AG04450 (cell line): ENCODE results near the gene CTSG. TPM values are rescaled to one million over a fixed set of nuclear protein-coding genes. Genes with fewer than 3 reads are reported as not detected.
"Not testable (repeated sequence)": the region's sequence is repeated elsewhere in the genome, so short reads cannot be mapped to it uniquely, and the experiment has no call there.

Experiments used
- CTCF ChIA-PET: fragments of 300-600, 350-600 bp; formaldehyde crosslinking; extraction: SDS; loops from one replicate; lab custom pipeline; 2022; ENCODE audit warnings: antibody characterized with exemption, inconsistent platforms; lab: Charles Lee
- POLR2A ChIA-PET: fragments of 350-600 bp; formaldehyde crosslinking; extraction: SDS; loops from one replicate; lab custom pipeline; 2021; ENCODE audit warnings: antibody characterized with exemption, inconsistent platforms; lab: Yijun Ruan, JAX
- DNase-seq: peaks from one replicate; pipeline ENCODE4 v3.0.0-alpha.2; 2011; ENCODE audit warnings: low read depth, low spot score
- H3K27ac ChIP-seq: one replicate; pipeline ENCODE4 v1.5.1; 2012; ENCODE audit warnings: low read depth, low read length, control low read depth
- H3K27me3 ChIP-seq: one replicate; pipeline ENCODE4 v1.6.0; 2012; ENCODE audit warnings: low read length; ENCODE audit not compliant: control insufficient read depth, insufficient read depth
- H3K4me3 ChIP-seq: 2 replicates; pipeline ENCODE4 v1.5.1; 2011; ENCODE audit warnings: mild to moderate bottlenecking, low read depth, low read length, control low read depth
- H3K9me3 ChIP-seq: 2 replicates; pipeline ENCODE4 v1.5.1; 2012; ENCODE audit warnings: low read length; ENCODE audit not compliant: control insufficient read depth, insufficient read depth
- polyA plus RNA-seq: library from polyadenylated mRNA; depleted of rRNA; stranded (reverse); fragments of >200 nt; gene quantifications from 2 replicates; pipeline ENCODE4 v1.2.3, GENCODE V29; 2011
- TF ChIP-seq, protein P1 (sequence below): IDR thresholded peaks from 2 replicates; pipeline ENCODE4 v1.5.1; 2011; ENCODE audit warnings: low read depth, low read length, control low read depth, inconsistent platforms

Gene CTSG
- polyA plus RNA-seq, 1 experiment = not detected

DNA sequence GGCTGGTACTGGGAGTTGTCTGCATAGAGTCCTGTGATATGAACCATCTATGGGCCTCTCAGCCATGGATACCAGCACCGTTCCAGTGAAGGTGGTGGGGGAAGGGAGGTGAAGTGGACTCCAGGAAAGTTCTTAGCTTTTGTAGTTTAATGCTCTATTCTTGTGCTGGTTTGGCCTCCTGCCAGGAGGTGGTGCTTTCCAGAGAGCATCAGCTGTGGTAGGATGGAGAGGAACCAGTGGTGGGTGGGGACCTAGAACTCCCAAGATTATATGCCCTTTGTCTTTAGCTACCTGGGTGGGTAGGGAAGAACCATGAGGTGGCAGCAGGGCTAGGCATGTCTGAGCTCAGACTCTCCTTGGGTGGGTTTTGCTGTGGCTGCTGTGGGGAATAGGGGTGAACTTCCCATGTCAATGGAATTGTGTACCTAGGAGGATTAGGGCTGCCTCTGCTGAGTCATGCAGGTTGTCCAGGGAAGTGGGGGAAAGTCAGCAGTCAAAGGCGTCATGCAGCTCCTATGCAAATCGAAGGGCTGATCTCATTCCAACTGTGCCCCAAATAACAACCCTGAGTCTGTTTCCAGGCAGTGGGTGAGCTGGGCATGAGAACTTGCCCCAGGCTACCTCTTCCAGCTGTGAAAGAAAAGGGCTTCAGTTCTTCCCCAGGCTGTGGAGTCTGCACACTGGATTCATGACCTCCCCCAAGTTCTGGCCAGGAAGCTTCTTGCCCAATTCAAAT, 19.2 kb upstream of the CTSG start:
- TF ChIP-seq, protein P1, sequence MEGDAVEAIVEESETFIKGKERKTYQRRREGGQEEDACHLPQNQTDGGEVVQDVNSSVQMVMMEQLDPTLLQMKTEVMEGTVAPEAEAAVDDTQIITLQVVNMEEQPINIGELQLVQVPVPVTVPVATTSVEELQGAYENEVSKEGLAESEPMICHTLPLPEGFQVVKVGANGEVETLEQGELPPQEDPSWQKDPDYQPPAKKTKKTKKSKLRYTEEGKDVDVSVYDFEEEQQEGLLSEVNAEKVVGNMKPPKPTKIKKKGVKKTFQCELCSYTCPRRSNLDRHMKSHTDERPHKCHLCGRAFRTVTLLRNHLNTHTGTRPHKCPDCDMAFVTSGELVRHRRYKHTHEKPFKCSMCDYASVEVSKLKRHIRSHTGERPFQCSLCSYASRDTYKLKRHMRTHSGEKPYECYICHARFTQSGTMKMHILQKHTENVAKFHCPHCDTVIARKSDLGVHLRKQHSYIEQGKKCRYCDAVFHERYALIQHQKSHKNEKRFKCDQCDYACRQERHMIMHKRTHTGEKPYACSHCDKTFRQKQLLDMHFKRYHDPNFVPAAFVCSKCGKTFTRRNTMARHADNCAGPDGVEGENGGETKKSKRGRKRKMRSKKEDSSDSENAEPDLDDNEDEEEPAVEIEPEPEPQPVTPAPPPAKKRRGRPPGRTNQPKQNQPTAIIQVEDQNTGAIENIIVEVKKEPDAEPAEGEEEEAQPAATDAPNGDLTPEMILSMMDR = no peak
- CTCF ChIA-PET = no interaction called here
- peaks cover 4% of the 10 kb centered on the region; the same call in 1 of the 2 replicates for H3K9me3 ChIP-seq

DNA sequence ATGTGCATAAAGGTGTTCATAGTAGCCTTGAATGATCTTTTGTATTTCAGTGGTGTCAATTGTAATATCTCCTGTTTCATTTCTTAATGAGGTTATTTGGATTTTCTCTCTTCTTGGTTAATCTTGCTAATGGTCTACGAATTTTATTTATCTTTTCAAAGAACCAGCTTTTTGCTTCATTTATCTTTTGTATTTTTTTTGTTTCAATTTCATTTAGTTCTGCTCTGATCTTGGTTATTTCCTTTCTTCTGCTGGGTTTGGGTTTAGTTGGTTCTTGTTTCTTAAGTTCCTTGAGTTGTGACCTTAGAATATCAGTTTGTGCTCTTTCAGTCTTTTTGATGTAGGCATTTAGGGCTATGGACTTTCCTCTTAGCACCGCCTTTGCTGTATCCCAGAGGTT, 15.0 kb upstream of the CTSG start:
- H3K27ac ChIP-seq, DNase-seq, H3K9me3 ChIP-seq, H3K27me3 ChIP-seq, H3K4me3 ChIP-seq, POLR2A ChIA-PET, CTCF ChIA-PET: not testable (repeated sequence)

More for the DNA sequence above, 19.2 kb upstream of the CTSG start:
- Histone ChIP-seq H3K27me3 (no peaks in the 10 kb centered on the region), H3K4me3 (no peak overlapping the region), H3K27ac (no peak overlapping the region)
- POLR2A ChIA-PET = no interaction called here
- no peak for DNase-seq

DNA sequence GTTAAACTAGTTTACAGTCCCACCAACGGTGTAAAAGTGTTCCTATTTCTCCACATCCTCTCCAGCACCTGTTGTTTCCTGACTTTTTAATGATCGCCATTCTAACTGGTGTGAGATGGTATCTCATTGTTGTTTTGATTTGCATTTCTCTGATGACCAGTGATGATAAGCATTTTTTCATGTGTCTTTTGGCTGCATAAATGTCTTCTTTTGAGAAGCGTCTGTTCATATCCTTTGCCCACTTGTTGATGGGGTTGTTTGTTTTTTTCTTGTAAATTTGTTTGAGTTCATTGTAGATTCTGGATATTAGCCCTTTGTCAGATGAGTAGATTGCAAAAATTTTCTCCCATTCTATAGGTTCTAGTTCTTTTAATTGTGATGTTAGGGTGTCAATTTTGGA, 8.4 kb upstream of the CTSG start:
- POLR2A ChIA-PET, H3K4me3 ChIP-seq, H3K27me3 ChIP-seq, CTCF ChIA-PET, H3K9me3 ChIP-seq, H3K27ac ChIP-seq, DNase-seq: not testable (repeated sequence)

DNA sequence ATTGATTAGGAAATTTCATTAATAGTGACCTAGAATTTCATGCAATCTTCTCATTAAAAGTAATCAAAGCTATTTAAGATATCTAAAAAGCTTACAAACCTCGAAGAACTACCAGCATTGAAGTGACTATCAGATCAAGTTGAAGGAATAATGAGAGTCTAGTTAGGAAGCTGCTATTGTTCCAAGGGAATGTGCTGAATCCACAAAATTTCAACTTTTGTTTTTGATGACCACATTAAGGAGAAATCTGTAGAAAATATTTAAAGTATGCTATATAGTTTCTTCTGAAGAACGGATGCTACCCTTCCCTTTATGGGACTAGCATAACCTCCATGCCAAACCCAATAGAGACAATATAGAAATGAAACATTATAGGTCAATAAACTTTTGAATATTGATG, 2.5 kb upstream of the CTSG start:
- ChIA-PET POLR2A (no interaction called here), CTCF (no interaction called here)
- TF ChIP-seq, protein P1 = no peak

DNA sequence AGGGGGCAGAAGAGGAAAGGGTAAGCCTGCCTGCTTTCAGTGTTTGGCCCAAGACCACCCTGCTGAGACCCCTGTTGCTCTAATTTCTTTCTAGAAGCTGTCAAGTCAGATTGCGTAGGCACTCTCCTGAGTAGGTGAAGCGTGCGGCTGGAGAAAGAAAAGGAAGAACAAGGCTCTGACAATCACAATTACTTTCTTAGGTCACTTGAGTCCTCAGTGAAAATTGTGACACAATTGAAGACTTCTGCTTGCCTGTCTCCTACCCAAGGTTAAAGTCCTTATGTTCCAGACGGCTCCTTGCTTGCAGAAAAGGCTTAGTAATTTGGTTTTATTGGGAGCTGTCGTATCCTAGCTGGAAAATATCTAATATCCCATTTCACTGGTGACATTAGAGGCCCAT, 721 bp upstream of the CTSG start:
- H3K4me3 ChIP-seq = no peak overlapping the region
- H3K27me3 ChIP-seq = no peaks in the 10 kb centered on the region
- CTCF ChIA-PET = no interaction called here
- H3K27ac ChIP-seq = no peak overlapping the region
- POLR2A ChIA-PET = no interaction called here
- TF ChIP-seq, protein P1 = no peak
- H3K9me3 ChIP-seq = peaks cover 9% of the 10 kb centered on the region; the same call in 1 of the 2 replicates
- no peak for DNase-seq

More for the DNA sequence above, 2.5 kb upstream of the CTSG start:
- no peak for DNase-seq
- Histone ChIP-seq H3K4me3 (no peak overlapping the region), H3K9me3 (peaks cover 9% of the 10 kb centered on the region; the same call in 1 of the 2 replicates), H3K27me3 (no peaks in the 10 kb centered on the region), H3K27ac (no peak overlapping the region)

DNA sequence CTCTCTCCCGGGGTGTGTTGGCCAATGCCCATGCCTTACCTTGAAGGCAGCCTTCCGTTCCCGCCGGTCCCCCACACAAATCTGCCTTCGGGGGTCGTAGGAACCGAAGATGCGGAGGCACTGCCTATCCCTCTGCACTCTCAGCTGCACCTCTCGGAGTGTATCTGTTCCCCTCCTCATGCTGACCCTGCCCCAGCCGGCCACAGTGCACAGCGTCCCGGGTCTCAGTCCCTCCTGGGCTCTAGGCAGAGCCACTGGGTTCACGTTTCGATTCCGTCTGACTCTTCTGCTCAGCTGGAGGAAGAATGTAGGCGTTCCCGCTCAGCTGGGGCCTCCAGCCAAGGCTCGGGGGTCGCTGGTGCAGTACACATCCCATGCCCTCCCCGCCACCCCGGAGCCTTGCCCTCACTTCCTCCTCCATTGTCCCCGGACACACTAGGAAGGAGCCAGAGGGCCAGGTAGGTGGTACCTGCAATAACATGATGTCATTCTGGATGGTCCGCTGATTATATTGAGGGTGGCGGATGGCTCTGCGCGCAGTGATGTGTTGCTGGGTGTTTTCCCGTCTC, 1.8 kb downstream of the CTSG start:
- no peak overlapping the region for H3K4me3 ChIP-seq
- DNase-seq = no peak
- CTCF ChIA-PET = no interaction called here
- TF ChIP-seq, protein P1 = no peak
- POLR2A ChIA-PET = no interaction called here
- no peak overlapping the region for H3K27ac ChIP-seq
- peaks cover 9% of the 10 kb centered on the region; the same call in 1 of the 2 replicates for H3K9me3 ChIP-seq
- H3K27me3 ChIP-seq = no peaks in the 10 kb centered on the region
